Measurements from ENCODE around the gene NPLOC4.

DNA sequence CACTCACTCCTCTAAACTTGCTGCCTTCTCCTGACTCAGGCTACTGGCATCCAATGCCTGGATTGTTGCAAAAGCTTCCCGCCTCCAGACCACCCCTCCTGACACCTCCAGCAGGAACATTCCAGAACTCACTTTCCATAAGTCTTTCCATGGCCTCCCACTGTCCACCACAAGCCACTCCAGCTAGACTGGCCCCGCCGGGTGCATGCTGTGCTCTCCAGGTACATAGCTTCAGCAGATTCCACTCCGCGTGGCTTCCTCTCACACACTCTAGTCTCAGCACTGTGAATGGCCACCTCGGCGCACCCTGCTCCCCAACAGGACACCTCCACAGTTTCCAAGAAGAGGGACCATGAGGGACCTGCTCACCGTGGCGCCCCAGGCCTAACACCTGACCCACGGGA lies 58.9 kb downstream of the NPLOC4 start:
- TF ChIP-seq POLR2AphosphoS5 (IDR thresholded peaks at IDR 0.05; ENCODE audit: low read depth, low read length) (no peak), POLR2A (IDR thresholded peaks at IDR 0.05; ENCODE audit: low read depth, low read length) (no peak), TAF1 (IDR thresholded peaks at IDR 0.05; ENCODE audit: low read depth, low read length) (no peak)

All from GM12891 (cell line).